ENCODE results near the gene TMEM154.

Gene TMEM154, protein sequence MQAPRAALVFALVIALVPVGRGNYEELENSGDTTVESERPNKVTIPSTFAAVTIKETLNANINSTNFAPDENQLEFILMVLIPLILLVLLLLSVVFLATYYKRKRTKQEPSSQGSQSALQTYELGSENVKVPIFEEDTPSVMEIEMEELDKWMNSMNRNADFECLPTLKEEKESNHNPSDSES

DNA sequence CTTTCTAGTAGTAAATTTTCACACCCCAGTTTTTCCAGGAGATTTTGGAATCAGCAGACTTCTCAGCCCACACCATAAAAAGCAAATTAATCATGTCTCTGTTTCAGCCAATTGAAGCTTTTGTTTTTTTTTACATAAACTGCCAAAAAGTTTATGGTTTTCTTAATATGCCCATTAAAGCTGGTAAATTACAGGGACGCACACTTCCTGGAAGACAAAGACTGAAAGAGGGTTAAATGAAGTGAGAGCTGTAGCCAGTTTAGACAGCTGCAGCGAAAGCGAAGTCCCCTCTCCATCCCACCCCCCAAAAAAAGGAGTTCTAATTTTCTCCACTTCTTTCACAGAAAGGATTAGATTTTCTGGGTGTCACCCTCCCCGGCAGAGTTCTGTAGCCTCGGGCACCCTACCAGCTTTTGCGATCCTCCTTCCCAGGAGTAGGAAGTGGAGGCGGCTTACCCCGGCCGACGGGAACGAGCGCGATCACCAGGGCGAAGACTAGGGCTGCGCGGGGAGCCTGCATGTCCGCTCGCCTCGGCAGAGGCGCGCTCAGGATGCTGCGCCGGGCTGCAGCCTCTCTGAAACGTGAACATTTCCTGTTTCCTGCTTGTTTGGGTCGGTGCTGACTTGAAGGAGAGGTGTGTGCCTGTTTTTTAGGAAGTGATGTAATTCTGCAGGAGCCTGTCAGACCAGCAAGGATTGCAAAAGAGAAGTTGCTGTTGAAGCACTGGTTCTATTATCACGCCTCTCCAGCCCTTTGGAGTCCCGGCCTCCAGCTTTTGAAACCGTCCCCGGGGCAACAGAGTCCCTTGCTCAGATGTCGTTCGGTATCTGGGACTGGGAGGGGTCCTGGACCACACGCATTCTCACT lies at the start of gene TMEM154:
Gene TMEM154, minus strand, starts transcription at position 584 of the 868 bp plus-strand sequence. Its CDS starts 64 bp downstream, at position 520.
- DNase-seq = peak; percentile 19

DNA sequence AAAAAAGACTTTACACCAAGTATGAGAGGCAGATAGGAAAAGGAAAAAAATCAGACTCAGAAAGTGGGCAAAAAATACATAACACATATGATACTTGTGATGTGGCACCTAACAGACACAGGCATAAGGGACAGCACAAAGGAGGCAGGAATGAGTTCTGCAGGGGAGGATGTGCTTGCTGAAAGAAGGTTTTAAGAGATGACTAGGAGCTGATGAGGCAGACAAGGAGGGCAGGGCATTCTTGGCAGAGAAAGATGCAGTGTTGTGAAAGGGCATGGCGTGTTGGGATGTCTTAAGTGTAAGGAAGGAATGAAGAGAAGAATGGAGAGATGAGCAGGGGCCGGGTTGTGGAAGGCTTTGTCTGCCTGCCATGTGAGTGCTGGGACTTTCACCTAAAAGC lies 49.7 kb upstream of the TMEM154 start:
- DNase-seq = no peak

DNA sequence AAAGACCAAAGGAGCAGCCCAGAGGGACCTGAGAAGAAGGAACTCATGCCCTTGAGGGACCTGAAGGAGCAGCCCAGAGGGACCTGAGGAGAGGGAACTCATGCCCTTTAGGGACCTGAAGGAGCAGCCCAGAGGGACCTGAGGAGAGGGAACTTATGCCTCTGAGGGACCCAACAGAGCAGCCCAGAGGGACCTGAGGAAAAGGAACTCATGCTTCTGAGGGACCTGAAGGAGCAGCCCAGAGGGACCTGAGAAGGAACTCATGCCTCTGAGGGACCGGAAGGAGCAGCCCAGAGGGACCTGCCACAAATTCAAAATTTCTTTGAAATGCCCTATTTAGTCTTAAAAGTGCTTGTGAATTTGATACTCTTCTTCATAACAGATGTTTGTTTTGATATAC lies 48.5 kb upstream of the TMEM154 start:
- DNase-seq = no peak

DNA sequence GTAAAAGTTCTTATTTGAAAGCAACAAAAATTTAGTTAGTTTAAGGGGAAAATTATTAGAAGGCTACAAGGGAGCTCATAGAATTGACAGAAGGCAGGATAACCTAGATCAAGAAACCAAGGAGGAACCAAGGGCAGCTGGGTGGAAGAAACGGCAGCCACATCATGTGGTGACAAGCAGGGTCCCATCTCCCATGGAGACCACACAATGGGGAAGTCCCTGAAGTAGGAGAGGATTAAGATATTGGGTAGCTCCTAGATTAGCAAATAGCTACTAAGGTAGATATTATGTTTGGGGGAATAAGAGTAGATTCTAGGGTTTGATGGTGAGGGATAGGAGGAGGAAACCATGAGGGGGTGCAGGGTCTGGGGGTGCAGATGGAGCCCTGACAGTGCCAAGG lies 48.0 kb upstream of the TMEM154 start:
- DNase-seq = no peak

DNA sequence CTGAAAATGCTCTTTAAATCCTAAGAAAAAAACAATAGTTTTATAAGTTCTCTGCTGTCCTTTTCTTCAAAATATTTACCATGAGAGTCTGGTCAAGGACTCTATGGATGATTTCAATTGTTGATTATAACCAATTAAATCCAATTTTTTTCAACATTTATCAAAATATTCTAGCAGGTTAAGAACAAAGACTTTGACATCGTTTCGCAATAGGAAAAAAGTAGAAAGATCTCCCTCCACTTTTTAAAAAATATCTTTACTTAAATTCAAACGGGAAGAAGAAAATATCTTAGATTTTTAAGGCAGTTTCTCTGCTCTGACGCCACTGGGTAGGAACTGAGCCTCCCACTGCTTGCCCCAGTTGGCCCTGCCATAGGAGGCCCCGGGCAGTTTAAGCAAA lies 44.7 kb upstream of the TMEM154 start:
- no peak for DNase-seq

DNA sequence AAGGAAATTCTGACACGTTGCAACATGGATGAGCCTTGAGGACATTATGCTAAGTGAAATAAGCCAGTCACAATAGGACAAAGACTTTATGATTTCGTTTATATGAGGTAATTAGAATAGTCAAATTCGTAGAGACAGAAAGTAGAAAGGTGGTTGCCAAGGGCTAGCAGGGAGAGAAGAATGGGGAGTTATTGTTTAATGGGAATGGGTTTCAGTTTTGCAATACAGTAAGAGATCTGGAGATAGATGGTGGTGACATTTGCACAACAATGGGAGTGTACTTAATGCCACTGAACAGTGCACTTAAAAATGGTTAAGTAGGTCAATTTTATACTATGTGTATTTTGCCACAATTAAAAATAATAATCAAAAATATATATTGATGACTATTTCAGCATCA lies 43.4 kb upstream of the TMEM154 start:
- DNase-seq = peak; percentile 32

DNA sequence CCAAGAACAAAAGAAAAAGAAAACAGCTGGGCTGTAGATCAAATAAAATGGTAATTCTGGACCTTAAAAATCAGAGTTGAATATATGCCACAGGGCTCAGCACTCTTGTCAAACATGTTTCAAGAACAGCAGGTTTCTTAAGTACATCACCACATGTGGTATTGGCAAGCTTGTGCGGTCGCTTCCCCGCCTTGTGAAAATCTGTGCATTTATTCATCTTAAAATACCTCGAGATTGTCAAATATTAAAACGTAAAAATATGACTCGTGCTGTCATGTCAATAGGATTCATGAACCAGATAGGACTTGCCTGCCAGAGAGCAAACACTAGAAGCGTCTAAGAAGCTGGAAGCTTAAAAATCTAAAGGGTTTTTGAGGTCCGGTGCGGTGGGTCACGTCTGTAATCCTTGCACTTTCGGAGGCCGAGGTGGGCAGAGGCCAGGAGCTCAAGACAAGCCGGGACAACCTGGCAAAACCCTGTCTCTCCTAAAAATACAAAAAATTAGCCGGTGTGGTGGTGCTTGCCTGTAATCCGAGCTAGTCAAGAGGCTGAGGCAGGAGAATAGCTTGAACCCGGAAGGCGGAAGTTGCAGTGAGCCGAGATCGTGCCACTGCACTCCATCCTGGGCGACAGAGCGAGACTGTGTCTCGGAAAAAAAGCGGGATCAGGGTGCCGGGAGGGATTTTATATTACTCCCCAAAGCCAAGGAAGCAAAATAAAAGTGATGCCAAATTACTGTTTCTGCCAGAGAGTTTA lies 40.2 kb upstream of the TMEM154 start:
- DNase-seq = no peak

DNA sequence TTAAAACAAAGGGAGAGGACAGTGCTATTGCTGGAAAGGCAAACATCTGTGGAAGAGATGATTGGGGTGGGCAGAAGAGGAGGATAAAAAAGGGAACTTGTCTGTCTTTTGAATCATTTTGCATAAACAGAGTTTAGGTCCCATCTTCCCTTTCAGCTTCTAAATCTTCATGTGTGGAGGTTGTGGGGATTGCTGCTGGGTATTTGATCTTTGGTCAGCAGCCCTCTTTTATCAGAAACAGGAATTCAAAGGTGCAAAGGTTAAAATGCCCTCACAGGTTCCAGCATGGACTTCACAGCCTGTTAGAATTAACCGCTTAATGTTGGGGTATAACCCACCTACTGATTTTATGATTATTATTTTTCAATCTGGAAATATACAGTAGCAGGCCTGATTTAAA lies 39.5 kb upstream of the TMEM154 start:
- no peak for DNase-seq

DNA sequence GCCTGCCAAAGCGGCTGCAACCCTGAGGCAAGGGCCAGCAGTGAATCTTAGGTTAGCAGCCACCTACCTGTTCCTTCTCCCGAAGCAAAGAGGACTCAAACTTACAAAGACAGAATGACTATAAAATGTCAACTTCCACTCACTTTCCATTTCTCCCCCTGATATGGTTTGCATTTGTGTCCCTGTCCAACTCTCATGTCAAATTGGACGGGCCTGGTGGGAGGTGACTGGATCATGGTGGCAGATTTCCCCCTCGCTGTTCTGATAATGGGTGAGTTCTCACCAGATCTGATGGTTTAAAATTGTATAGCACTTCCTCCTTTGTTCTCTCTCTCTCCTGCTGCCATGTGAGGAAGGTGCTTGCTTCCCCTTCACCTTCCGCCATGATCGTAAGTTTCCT lies 35.3 kb upstream of the TMEM154 start:
- DNase-seq = no peak

DNA sequence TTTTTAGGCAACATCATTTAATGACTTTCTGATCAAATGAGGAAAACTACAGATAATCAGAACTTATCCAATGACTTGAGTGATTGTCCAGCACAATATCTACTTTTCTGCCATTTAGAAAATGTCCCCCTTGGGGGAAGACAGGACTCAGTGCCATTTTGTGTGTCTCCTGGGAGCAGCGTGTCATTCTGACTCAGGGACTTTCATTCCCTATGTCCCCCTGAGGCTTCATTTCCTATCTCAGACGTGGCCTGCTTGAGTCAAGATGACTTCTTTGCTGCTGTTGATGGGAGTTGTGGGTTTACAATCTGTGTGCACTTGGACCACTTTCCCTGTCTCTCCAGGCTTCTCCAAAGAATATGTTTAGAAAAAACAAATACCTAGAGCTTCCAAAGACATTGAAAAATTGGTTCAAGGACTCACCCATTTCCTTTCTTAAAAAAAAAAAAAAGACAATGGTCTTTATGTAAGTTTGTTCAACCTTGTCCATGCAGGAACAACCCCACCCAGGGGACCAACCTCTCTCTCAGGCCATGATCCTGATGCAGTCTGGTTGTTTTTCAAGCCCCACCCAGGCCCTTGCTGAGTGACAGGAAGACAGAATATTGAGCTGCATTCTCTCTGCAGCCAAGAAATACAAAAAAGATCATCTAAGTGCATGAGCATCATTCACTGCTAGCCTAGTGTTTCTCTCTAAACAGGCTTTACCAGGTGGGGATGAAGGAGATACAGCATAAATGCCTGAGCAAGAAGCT lies 34.3 kb upstream of the TMEM154 start:
- DNase-seq = no peak

DNA sequence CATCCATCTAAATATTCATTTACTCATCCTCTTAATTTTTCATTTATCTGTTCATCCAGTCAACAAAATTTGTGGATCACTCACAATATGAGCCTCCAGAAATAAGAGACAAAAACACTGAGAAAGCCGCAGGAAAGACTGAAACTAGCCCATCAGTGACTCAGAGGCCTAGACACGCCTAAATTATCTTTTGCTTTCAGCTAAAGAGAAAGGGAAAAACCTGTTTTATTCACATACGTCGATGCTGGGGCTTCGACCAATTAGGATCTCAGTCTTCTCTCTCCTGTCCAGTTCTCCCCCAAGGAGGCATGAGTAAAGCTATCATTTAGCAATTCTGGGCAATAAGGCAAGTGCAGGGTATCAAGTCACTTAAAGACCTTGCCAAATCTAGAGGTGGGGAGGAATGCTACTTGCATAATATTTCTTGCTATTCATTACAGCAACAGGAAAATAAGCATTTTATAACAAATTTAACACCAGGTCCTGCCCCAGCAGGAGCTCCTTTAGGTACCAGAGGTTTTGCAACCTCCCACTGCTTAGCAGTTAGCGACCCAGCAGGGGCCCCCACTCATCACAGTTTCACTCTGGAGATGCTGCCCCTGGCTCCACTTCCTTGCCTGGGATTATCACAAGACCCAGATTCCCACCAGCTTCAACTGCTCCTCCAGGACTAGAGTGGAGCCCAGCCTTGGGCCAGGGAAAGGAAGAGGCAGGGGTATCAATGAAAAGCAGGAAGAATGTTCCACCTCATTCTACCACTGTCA lies 30.1 kb upstream of the TMEM154 start:
- DNase-seq = no peak

DNA sequence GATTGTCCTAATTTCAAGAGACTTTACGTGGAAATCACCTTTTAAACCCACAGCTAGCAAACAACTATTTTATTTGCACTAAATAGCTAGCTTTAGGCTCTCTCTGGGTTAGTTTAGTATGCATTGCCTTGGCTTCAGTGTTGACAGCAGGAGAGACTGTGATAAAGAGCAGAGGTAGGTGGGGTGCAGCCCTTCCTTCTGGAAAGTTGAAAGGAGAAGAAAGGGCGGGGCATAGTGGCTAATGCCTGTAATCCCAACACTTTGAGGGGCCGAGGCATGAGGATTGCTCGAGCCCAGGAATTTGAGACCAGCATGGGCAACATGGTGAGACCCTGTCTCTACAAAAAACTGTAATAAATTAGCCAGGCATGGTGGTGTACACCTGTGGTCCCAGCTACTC lies 29.0 kb upstream of the TMEM154 start:
- DNase-seq = no peak

DNA sequence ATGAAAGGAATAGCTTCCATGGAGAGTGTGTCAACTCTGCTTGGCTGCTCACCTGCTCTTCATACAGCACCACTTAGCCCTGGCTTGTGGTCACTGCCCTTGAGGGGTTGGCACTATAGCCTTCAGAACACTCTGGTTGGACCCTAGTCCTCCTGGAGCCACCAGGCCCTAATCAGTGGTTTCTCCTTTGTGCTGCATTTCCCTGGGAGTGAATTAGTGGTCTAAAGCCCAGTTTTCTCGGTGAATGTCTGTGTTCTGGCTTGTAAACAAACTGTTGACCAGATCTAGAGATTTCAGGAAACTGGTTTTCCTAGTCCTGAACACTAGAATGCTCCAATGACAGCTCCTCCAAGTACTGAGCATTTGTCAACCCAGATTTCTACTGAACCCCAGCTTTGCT lies 28.6 kb upstream of the TMEM154 start:
- no peak for DNase-seq

DNA sequence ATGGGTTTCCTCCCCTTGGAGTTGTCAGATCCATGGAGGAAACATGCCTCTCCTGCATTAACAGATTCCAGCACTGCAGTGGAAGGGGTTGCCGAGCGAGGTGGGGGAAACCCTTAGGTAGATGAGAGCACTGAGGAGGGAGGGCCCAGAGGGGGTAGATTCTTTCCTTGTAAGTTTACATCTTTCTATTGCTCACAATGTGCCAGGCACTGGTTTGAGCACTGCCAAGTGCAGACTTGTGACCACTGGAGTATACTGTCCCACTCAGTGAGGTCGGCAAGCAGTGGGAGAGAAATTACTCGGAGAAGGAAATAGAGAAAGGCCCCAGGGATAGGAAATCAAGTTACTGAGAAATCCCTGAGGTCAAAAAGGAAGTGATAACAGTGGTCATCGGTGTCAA lies 27.8 kb upstream of the TMEM154 start:
- no peak for DNase-seq

DNA sequence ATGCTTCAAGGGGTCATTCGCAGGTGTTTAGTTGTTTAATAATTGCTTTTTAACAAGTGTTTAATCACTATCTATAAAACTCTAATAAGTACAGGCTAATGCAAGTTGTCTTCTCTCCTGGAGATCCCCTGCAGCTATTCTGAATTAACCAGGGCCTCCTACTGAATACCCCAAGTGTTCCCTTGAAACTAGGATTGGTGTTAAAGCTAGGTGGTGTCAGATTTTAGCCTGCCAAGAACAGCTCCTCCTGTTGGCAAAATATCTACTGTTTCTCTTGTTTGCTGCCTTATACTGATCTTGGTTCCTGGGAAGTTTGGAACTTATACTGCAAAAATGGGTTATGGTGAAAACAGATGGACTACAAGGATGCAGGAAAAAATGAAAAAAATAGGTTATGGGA lies 26.1 kb upstream of the TMEM154 start:
- DNase-seq = no peak

DNA sequence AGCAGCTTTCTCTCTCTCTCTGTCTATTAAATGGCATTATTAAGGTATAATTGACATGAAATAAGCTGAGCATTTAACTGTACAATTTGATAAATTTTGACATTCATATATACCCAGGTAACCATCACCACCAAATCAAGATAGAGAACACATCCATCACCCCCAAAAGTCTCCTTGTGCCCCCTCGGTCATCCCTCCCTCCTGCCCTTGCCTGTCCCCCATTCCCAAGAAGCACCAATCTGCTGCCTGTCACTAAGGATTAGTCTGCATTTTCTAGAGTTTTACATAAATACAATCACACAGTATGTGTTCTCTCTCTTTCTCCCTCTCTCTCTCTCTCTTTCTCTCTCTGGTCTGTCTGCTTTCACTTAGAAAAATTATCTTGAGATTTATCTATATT lies 25.0 kb upstream of the TMEM154 start:
- DNase-seq = no peak

DNA sequence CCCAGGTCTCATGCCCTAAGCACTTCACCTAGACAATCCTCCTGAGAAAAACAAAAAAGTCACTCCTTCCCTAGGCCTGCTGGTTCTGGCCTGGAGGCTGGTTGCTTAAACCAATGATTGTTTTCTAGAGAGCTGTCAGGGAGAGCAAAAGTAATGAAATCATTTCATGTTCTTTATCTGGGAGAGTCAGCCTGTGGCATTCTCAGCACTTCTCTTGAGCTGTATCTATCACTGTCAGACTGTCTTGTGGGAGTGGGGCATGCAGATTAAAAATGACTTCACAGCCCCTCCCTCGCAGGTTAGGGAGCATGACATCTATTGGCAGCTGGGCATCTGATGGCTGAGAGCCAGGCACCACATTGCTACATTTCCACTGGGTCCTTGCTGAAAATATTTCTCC lies 20.4 kb upstream of the TMEM154 start:
- no peak for DNase-seq

DNA sequence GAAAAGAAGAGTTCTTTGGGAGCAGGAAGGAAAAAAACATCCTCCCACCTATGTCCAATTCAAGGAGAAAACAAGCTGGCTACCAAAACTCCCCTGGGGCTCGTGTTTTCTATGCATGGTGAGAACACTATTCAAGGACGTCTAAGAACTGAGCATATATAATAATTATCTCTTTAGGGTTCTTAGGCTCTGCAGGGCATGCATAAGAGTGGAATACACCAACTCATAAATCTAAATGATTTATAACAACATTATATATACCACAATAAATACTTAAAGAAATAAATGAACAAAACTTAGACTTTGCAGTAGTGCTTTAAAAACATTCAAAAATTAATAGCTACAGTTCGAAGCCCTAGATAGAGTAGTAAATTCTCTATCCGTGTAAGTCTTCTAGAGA lies 19.5 kb upstream of the TMEM154 start:
- DNase-seq = no peak

DNA sequence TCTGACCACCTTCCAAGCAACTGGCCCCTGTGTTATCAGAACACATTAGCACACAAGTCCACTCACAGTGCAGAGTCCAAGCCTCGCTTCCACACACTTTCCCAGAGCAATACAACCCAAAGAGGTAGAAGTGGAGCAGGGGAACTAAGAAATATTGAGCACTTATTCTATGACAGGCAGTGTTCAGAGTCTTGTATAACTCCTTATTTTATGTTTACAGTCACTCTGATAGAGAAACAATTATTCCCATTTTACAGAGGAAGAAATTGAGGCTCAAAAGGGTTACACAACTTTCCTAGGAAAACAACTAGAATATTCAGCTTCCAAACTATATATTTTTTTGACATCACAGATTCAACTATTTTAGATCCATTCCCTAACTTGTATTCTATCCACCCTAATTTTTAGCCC lies 18.3 kb upstream of the TMEM154 start:
- no peak for DNase-seq

DNA sequence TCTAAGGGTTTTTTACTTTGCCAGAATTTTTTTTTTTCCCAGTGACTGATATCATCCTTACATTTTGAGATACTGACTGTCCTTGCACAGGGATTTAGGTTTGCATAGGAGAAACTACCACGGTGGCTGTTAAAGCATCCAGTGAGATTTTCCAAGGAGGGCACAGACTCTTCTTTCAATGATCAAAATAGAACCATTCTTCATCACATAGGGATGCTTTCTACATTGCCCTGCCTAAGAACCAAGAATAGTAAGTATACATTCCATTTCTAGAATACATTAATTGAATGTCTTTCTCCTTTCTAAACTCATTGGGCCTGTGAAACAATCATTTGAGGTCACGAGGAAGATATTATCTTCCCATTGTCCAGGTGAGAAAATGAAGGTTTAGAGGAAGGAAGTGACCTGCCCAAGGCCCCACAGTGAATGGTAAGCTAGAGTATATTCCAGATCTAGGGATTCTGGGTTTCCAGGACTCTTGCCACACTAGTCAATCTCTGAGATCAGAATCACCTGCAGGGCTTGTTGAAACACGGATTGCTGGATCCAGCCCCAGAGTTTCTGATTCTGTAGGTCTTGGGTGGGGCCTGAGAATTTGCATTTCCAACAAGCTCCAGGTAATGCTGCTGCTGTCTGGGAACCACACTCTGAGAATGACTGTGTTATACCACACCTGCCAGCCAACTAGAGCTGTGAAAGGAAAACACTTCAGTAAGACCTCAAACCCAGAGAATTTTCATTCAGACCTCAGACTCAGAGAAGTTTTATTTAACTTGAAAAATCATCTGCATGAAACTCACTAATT lies 17.7 kb upstream of the TMEM154 start:
- DNase-seq = peak; percentile 67

DNA sequence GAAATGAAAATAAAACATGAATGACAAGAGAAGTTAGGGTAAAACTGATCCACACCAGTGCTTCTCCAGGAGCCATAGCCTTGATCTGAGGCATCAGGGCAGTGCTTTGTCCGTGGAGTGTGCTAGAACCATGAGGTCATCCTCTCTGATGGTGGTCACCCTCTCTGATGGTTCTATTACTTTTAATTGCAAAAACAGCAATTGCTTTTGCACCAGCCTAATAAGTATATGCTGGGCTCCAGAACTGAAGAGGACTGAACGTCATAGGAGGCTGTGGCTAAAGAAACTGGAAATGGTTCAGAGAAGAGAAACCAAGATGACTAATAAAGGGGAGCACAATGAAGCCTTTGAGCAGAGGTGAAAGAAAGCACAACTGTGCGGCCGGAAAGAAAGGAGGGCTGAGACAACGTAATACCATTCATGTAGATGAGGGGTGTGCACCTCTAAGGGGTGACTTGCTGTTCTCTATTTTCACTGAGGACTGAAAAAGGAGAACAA lies 17.0 kb upstream of the TMEM154 start:
- DNase-seq = no peak

Data from NCI-H526 treated with DMSO at 0.1 percent for 48 hours (cell line).